GM19452 (cell line): Measurements from ENCODE around the gene ACSF2.

Experiments used
- ATAC-seq: cut with Tn5 transposase; IDR thresholded peaks from one replicate; pipeline ENCODE4 v1.9.1; 2021; ENCODE audit not compliant: unreplicated experiment

Gene ACSF2

GRCh38 chr17:50439008-50439407 lies 13.0 kb downstream of the ACSF2 start:
- ATAC-seq, result no peak

DNA sequence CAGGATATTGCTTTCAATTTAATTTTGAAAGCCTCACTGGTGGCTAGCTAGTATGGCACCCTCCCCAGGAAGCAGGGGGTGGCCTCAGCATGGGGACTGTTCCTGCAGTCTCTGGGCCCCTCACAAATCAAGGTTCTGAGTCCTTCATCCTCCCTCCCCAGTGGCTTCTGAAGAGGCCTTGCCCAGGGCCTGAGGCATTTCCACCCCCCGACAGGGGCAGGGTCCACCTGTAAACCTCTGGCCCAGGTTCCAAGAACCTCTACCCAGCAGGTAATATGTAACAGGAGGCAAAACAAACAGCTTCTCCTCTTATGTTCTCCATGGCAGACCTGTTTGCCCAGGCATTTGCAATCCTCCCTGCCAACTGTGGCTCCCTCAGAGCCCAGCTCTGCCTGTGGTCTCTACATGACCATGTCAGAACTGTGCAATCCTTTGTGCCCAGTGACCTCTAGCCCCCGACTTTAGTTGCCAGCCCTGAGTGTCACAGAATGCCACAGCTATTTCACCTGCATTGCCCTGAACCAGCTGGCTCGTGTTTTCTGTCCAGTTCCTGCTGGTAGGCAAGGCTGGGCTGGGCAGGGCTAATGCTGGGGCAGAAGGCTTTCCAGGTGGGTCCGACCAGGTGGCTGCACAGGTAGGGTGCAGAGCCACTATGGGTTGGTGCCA lies 14.3 kb downstream of the ACSF2 start:
- no peak for ATAC-seq

GRCh38 chr17:50440838-50441829 lies 15.1 kb downstream of the ACSF2 start:
- no peak for ATAC-seq

- no peak for ATAC-seq
These were observed 17.5 kb downstream of the ACSF2 start for GRCh38 chr17:50443505-50443974.

GRCh38 chr17:50444841-50445715 lies 19.1 kb downstream of the ACSF2 start:
- no peak for ATAC-seq

GRCh38 chr17:50445730-50446325 lies 19.8 kb downstream of the ACSF2 start:
- no peak for ATAC-seq

GRCh38 chr17:50447870-50448595 lies 22.0 kb downstream of the ACSF2 start:
- no peak for ATAC-seq

DNA sequence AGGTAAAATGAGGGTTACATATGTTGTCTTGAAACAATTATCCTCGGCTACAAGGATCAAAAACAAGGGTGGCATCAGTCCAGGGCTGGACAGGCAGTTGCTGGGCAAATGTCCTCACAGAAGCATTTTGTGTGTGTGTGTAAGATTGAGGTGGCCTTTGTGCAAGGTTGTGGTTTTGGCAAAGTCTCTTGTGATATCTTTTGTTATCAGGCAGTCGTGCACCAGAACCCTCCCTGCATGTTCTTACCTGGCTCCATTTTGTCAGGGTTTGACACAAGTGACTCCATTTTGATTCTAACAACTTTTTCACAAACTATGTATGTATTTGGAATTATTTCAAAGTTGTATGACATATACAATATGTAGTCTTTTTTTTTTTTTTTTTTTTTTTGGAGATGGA lies 22.6 kb downstream of the ACSF2 start:
- no peak for ATAC-seq

DNA sequence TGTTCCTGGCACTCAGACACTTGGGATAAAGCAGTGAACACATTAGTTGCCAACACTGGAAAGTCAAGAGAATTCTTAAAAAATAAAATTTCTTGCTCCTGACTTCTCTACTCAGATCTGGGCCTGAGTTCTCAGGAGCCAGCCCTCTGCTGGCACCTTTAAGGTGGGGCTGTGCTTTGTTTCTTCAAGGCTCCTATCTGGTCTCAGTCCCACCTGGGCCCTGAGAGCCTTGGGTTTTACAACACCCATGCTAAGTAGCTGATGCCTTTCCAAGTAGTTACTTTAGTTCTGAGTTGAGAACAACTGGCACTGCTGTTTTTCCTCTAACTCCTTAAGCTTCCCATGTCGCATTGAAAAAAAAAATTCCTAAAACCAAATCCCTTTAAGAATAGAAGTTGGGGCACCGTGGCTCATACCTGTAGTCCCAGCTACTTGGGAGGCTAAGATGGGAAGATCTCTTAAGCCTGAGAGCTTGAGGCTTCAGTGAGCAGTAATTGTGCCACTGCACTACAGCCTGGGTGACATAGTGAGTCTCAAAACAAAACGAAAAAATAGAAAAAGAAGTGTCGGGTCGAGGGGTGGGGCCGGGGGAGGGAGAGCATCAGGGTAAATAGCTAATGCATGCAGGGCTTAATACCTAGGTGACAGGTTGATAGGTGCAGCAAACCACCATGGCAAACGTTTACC lies 26.1 kb downstream of the ACSF2 start:
- ATAC-seq, result no peak

DNA sequence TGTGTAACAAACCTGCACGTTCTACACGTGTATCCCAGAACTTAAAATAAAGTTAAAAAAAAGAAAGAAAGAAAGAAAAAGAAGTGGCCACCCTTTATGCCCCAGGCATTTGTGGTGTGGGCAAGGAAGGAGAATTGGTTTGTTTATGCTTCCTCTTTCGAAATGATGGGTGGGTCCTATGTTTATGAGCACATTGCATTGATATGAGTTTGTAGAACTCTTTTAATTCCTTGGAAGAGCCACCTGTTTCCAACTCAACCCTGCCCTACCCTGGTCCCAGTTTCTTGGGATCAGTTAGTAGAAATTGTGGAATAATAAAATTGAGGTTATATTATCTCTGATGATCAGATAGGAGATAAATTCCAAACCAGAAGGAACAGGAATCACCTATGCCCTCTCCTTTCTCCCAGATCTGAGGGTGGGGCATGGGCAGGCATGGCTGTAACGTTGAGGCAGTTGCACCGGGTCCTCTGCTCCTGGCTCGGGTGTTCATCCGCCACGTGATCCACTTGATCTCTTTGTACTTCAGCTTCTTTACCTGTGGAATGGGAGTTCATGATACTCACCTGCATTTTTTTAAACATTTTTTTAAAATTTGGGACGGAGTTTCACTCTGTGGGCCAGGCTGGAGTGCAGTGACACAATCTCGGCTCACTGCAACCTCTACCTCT lies 26.7 kb downstream of the ACSF2 start:
- ATAC-seq, result no peak

- no peak for ATAC-seq
These were observed 27.9 kb downstream of the ACSF2 start for GRCh38 chr17:50453901-50454300.

DNA sequence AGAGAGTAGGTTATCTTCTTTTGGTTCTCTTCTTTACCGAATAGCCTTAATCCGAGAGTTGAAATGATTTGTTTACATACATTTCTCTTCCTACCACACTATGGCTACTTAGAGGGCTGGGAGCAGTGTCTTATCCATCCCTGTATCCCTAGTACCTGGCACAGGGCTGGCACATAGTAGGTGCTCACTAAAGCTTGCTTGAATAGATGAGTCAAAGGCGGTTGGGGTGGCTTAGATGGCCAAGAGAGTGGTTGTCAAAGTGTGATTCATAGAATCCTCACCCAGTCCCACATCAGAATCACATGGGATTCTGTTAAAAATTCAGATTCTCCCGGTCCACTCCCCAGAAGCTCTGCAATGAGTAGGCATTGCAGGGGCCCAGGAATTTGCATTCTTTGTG lies 31.6 kb downstream of the ACSF2 start:
- ATAC-seq, result no peak

- no peak for ATAC-seq
These were observed 32.3 kb downstream of the ACSF2 start for GRCh38 chr17:50458270-50458669.

- no peak for ATAC-seq
These were observed 33.0 kb downstream of the ACSF2 start for GRCh38 chr17:50458701-50459676.

GRCh38 chr17:50459756-50460155 lies 33.7 kb downstream of the ACSF2 start:
- ATAC-seq, result no peak

- ATAC-seq, result no peak
These were observed 35.0 kb downstream of the ACSF2 start for GRCh38 chr17:50460831-50461526.

DNA sequence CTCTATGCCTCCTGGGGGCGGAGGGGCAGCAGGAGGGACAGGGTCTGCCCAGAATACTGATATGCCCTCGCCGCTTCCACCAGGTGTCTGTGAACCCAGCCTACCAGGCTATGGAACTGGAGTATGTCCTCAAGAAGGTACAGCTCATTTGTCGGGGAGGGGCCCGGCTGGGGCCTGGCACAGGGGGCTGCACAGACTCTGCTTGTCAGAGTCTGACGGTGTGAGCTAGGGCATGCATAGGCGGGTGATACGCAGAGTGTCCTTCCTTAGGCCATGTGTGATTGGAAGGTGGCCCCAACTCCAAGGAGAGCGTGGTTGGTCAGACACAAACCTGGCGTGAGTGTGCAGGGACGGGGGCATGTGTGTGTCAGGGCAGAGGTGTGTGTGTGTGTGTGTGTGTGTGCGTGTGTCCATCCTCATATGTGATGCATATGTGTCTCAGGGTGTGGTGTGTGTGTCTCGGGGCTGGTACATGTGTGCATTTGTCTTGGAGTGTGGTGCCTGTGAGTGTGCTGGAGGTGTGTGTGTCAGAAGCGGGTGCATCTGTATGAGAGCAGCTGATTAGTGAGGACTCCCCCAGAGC lies 35.6 kb downstream of the ACSF2 start:
- no peak for ATAC-seq
